A673 (cell line): ENCODE measurements around the gene POU2F2.

Experiments
- CTCF ChIP-seq: fragments of 300-800, 200-600 bp; sonication (generic); conservative IDR thresholded peaks from 2 replicates; pipeline ENCODE4 v1.5.1; 2017; ENCODE audit warnings: low read depth, mild to moderate bottlenecking, antibody characterized with exemption, low read length, moderate library complexity, mixed read lengths
- EZH2 ChIP-seq: fragments of 200-600 bp; sonication (generic); IDR thresholded peaks from 2 replicates; pipeline ENCODE4 v1.6.1; 2017; ENCODE audit warnings: borderline replicate concordance, low read depth, mild to moderate bottlenecking, mixed read lengths, antibody characterized with exemption, low read length; ENCODE audit not compliant: poor library complexity, severe bottlenecking

- no peak for TF ChIP-seq CTCF
- TF ChIP-seq EZH2: no peak
These were observed 72.1 kb downstream of the POU2F2 start for GRCh38 chr19:42060117-42060516.
